ENCODE data around the gene BRIP1. TPM values are rescaled to one million over a fixed set of nuclear protein-coding genes. Genes with fewer than 3 reads are reported as not detected.

BRIP1 gene
- total RNA-seq, 1 experiment from 2014 or later: 9.4 TPM

DNA sequence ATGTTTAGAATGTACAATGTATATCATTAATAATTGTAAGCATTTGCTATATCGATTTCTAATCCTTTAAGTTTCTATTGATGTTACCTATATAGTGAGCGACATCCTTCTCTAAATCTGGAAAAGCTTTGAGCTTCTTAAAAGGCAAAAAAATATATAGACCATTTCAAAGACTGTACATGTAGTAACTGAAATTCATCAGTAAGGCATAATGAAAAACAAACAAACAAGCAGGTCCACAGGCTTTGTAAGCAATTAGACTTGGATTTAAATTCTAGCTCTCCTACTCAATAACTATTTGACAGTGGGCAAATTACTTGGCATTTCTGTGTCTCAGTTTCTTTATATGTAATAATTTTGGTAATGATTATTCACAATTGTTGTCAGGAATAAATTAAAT lies 220.6 kb downstream of the BRIP1 start:
- POLR2A ChIA-PET: no interaction called here
- DNase-seq (ENCODE audit: low read depth, low spot score) (no peak), ATAC-seq (no peak)
- TF ChIP-seq, protein P1, sequence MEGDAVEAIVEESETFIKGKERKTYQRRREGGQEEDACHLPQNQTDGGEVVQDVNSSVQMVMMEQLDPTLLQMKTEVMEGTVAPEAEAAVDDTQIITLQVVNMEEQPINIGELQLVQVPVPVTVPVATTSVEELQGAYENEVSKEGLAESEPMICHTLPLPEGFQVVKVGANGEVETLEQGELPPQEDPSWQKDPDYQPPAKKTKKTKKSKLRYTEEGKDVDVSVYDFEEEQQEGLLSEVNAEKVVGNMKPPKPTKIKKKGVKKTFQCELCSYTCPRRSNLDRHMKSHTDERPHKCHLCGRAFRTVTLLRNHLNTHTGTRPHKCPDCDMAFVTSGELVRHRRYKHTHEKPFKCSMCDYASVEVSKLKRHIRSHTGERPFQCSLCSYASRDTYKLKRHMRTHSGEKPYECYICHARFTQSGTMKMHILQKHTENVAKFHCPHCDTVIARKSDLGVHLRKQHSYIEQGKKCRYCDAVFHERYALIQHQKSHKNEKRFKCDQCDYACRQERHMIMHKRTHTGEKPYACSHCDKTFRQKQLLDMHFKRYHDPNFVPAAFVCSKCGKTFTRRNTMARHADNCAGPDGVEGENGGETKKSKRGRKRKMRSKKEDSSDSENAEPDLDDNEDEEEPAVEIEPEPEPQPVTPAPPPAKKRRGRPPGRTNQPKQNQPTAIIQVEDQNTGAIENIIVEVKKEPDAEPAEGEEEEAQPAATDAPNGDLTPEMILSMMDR (IDR thresholded peaks at IDR 0.05): no peak
- no TSS peak for BruUV-seq (replicated peaks)
- H3K27ac ChIP-seq (ENCODE audit: low read length): no peak overlapping the region
- H3K4me1 ChIP-seq (ENCODE audit: control insufficient read depth, insufficient read depth, low read length): no peaks in the 10 kb centered on the region
- CTCF ChIA-PET: no interaction called here
- no peaks in the 10 kb centered on the region for H3K27me3 ChIP-seq (ENCODE audit: control insufficient read depth, insufficient read depth, low read length)
- intact Hi-C loops (cut with micrococcal nuclease; ENCODE audit: unreplicated experiment): no loop called here
- in situ Hi-C loops (cut with HindIII; ENCODE audit: low pct_unique_long_range_greater_than_20kb, low sequenced_read_pairs): no loop called here
- H3K36me3 ChIP-seq (ENCODE audit: control insufficient read depth, insufficient read depth, low read length): no peaks in the 10 kb centered on the region
- no peaks in the 10 kb centered on the region for H3K9me3 ChIP-seq (ENCODE audit: control insufficient read depth, insufficient read depth, low read depth, low read length)
- no peak overlapping the region for H3K4me3 ChIP-seq (ENCODE audit: low read depth in 2 of 2, low read length in 2 of 2)

DNA sequence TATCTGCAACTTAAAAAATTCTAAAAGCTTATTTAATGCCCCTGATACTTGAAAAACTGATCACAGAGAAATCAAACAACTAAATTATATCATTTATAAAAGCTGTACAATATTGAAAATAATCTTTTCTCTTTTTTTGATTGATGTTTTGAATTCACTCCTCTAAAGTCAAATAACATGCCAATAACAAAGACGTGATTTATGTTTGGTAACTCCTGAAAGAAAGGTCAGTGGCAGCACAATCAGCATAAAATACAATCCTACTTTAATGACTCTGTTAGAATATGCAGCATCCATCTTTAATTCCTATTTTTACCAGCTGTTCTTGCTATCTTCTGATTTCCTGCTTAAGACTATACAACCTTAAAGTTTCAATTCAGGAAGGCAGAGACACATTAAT lies 221.6 kb downstream of the BRIP1 start:
- ChIA-PET CTCF (no interaction called here), POLR2A (no interaction called here)
- TF ChIP-seq TCF7L2 (IDR thresholded peaks at IDR 0.05; ENCODE audit: low read depth, low read length): no peak
- ATAC-seq (no peak), DNase-seq (ENCODE audit: low read depth, low spot score) (no peak)
- no peak overlapping the region for H3K27ac ChIP-seq (ENCODE audit: low read length)
- H3K27me3 ChIP-seq (ENCODE audit: control insufficient read depth, insufficient read depth, low read length): no peaks in the 10 kb centered on the region
- in situ Hi-C loops (cut with HindIII; ENCODE audit: low pct_unique_long_range_greater_than_20kb, low sequenced_read_pairs) (no loop called here), intact Hi-C loops (cut with micrococcal nuclease; ENCODE audit: unreplicated experiment) (no loop called here)
- no peak overlapping the region for H3K4me3 ChIP-seq (ENCODE audit: low read depth in 2 of 2, low read length in 2 of 2)
- H3K4me1 ChIP-seq (ENCODE audit: control insufficient read depth, insufficient read depth, low read length): no peaks in the 10 kb centered on the region
- H3K9me3 ChIP-seq (ENCODE audit: control insufficient read depth, insufficient read depth, low read depth, low read length): no peaks in the 10 kb centered on the region
- BruUV-seq (replicated peaks): no TSS peak
- H3K36me3 ChIP-seq (ENCODE audit: control insufficient read depth, insufficient read depth, low read length): no peaks in the 10 kb centered on the region

GRCh38 chr17:61641084-61641483 lies 222.2 kb downstream of the BRIP1 start:
- ChIA-PET POLR2A (no interaction called here), CTCF (no interaction called here)
- Histone ChIP-seq H3K4me1 (ENCODE audit: control insufficient read depth, insufficient read depth, low read length) (no peaks in the 10 kb centered on the region), H3K27me3 (ENCODE audit: control insufficient read depth, insufficient read depth, low read length) (no peaks in the 10 kb centered on the region), H3K4me3 (ENCODE audit: low read depth in 2 of 2, low read length in 2 of 2) (no peak overlapping the region), H3K9me3 (ENCODE audit: control insufficient read depth, insufficient read depth, low read depth, low read length) (no peaks in the 10 kb centered on the region), H3K36me3 (ENCODE audit: control insufficient read depth, insufficient read depth, low read length) (no peaks in the 10 kb centered on the region), H3K27ac (ENCODE audit: low read length) (no peak overlapping the region)
- TF ChIP-seq, protein P1 (IDR thresholded peaks at IDR 0.05): no peak
- TF ChIP-seq SIN3A (IDR thresholded peaks at IDR 0.05; ENCODE audit: borderline replicate concordance, insufficient read depth, low read depth, low read length): no peak
- TF ChIP-seq, protein P2, sequence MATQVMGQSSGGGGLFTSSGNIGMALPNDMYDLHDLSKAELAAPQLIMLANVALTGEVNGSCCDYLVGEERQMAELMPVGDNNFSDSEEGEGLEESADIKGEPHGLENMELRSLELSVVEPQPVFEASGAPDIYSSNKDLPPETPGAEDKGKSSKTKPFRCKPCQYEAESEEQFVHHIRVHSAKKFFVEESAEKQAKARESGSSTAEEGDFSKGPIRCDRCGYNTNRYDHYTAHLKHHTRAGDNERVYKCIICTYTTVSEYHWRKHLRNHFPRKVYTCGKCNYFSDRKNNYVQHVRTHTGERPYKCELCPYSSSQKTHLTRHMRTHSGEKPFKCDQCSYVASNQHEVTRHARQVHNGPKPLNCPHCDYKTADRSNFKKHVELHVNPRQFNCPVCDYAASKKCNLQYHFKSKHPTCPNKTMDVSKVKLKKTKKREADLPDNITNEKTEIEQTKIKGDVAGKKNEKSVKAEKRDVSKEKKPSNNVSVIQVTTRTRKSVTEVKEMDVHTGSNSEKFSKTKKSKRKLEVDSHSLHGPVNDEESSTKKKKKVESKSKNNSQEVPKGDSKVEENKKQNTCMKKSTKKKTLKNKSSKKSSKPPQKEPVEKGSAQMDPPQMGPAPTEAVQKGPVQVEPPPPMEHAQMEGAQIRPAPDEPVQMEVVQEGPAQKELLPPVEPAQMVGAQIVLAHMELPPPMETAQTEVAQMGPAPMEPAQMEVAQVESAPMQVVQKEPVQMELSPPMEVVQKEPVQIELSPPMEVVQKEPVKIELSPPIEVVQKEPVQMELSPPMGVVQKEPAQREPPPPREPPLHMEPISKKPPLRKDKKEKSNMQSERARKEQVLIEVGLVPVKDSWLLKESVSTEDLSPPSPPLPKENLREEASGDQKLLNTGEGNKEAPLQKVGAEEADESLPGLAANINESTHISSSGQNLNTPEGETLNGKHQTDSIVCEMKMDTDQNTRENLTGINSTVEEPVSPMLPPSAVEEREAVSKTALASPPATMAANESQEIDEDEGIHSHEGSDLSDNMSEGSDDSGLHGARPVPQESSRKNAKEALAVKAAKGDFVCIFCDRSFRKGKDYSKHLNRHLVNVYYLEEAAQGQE (IDR thresholded peaks at IDR 0.05; ENCODE audit: insufficient read depth in 1 of 2, low read depth in 2 of 2, low read length in 1 of 2): no peak
- TF ChIP-seq POLR2AphosphoS5 (IDR thresholded peaks at IDR 0.05; ENCODE audit: low read depth, low read length): no peak
- TF ChIP-seq TCF7L2 (IDR thresholded peaks at IDR 0.05; ENCODE audit: low read depth, low read length): no peak
- in situ Hi-C loops (cut with HindIII; ENCODE audit: low pct_unique_long_range_greater_than_20kb, low sequenced_read_pairs) (no loop called here), intact Hi-C loops (cut with micrococcal nuclease; ENCODE audit: unreplicated experiment) (no loop called here)
- ATAC-seq: no peak
- no peak for DNase-seq (ENCODE audit: low read depth, low spot score)
- no TSS peak for BruUV-seq (replicated peaks)
